ENCODE results near the gene HDHD5. TPM values are rescaled to one million over a fixed set of nuclear protein-coding genes. Genes with fewer than 3 reads are reported as not detected.

HDHD5 gene
- total RNA-seq, 1 donor from 2014 or later = 30.7 TPM

DNA sequence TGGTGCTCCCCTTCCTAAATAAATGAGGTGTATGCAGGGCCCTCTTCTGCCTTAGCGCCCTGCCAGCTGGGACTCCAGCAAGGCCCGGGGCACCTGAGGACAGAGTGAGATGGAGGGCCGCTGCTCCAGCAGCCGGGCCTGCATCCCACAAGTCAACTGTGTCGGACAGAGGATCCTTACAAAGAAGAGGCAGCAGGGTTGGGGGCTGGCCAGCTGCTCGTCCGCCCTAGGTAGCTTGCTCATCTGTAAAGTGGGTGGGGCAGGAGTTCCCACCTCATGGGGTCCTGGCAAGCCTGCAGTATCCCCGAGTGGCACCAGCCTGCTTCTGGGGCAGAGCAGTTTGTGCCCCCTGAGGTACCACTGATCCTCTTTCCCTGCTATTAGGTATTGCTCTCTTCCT, 45.5 kb downstream of the HDHD5 start:
- no peaks in the 10 kb centered on the region for H3K9me3 Mint-ChIP-seq (ENCODE audit: unreplicated experiment)
- no peaks in the 10 kb centered on the region for H3K4me1 Mint-ChIP-seq (ENCODE audit: unreplicated experiment)
- TF ChIP-seq, protein P1, sequence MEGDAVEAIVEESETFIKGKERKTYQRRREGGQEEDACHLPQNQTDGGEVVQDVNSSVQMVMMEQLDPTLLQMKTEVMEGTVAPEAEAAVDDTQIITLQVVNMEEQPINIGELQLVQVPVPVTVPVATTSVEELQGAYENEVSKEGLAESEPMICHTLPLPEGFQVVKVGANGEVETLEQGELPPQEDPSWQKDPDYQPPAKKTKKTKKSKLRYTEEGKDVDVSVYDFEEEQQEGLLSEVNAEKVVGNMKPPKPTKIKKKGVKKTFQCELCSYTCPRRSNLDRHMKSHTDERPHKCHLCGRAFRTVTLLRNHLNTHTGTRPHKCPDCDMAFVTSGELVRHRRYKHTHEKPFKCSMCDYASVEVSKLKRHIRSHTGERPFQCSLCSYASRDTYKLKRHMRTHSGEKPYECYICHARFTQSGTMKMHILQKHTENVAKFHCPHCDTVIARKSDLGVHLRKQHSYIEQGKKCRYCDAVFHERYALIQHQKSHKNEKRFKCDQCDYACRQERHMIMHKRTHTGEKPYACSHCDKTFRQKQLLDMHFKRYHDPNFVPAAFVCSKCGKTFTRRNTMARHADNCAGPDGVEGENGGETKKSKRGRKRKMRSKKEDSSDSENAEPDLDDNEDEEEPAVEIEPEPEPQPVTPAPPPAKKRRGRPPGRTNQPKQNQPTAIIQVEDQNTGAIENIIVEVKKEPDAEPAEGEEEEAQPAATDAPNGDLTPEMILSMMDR (IDR thresholded peaks at IDR 0.05) = no peak
- H3K4me3 Mint-ChIP-seq (ENCODE audit: unreplicated experiment) = no peak overlapping the region
- peaks cover 3% of the 10 kb centered on the region for H3K36me3 Mint-ChIP-seq (ENCODE audit: unreplicated experiment)
- no peak for DNase-seq (ENCODE audit: extremely low spot score, unreplicated experiment)
- H3K27ac Mint-ChIP-seq (ENCODE audit: unreplicated experiment) = no peak overlapping the region
- peaks cover 11% of the 10 kb centered on the region for H3K27me3 Mint-ChIP-seq (ENCODE audit: unreplicated experiment)

DNA sequence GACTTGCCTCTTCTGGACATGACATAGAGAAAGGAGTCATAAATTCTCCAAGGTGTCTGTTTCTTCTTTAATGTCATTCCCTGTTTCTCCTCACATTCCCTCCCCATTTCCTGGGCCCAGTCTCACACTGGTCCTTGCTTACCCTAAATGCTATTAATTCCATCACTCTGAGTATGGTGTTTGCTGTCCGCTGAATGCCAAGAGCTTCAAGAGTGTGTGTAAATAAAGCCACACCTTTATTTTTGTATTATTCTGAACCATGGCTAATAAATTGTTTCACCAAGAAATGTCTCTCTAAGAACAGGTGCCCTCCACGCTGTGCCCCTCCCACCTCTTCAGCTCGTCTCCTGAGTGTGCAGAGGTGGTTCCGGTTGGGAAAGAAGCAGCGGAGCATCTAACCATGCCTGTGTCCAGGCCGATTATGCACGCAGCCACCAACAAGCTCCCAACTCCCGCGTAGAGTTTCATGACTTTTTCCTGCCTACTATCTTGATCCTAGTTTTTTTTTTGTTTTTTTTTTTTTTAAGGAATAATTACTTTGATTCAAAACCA, 46.5 kb downstream of the HDHD5 start:
- Mint-ChIP-seq H3K4me3 (ENCODE audit: unreplicated experiment) (no peak overlapping the region), H3K36me3 (ENCODE audit: unreplicated experiment) (peaks cover 5% of the 10 kb centered on the region), H3K4me1 (ENCODE audit: unreplicated experiment) (no peaks in the 10 kb centered on the region), H3K9me3 (ENCODE audit: unreplicated experiment) (no peaks in the 10 kb centered on the region), H3K27me3 (ENCODE audit: unreplicated experiment) (peaks cover 3% of the 10 kb centered on the region), H3K27ac (ENCODE audit: unreplicated experiment) (no peak overlapping the region)
- TF ChIP-seq, protein P1 (IDR thresholded peaks at IDR 0.05) = no peak
- no peak for DNase-seq (ENCODE audit: extremely low spot score, unreplicated experiment)

DNA sequence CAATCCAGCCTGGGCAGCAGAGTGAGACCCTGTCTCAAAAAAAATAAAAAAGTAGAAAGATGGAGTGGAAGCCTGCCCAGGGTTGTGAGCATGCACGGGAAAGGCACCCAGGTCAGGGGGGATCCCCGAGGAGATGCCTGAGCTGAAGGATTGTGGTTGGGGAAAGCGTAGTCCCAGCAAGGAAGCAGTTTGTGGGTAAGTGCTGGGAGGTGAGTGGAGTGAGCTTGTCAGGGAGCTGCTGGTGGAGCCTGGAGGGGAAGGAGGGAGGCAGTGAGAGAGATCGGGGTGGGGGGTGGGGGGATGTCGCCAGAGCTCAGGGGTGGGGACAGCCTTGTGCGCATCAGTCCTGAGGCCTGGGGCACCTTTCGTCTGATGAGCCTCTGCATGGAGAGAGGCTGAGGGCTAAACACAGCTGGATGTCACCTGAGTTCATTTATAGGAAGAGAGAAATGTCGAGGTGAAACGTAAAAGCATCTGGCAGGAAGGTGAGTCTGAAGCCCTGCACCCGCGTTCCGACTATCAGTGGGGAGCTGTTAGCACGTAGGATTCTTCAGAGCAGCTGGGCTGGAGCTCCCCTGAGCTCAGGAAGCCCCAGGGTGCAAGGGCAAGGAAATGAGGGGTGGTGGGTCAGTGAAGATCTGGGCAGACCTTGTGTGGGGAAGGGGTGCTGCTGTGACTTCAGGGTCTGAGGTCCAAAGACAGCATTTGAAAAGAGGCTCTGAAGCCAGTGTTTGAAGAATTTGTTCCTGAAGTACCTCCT, 48.1 kb downstream of the HDHD5 start:
- H3K27ac Mint-ChIP-seq (ENCODE audit: unreplicated experiment) = no peak overlapping the region

DNA sequence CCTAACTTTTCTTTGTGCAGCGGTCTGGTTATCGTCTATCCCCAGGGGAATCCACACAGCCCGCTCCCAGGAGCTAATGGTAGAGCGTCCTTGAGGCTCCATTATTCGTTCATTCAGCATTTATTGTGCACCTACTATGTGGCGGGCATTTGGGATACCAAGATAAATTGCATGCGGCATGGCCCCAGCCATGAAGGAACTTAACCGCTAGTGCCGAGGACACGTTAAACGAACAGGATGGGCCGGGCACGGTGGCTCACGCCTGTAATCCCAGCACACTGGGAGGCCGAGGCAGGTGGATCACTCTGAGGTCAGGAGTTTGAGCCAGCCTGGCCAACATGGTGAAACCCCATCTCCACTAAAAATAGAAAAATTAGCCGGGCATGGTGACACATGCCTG, 49.1 kb downstream of the HDHD5 start:
- H3K4me3 Mint-ChIP-seq (ENCODE audit: unreplicated experiment) = no peak overlapping the region
- peaks cover 6% of the 10 kb centered on the region for H3K36me3 Mint-ChIP-seq (ENCODE audit: unreplicated experiment)
- no peak for DNase-seq (ENCODE audit: extremely low spot score, unreplicated experiment)
- TF ChIP-seq, protein P1 (IDR thresholded peaks at IDR 0.05) = no peak
- H3K9me3 Mint-ChIP-seq (ENCODE audit: unreplicated experiment) = no peaks in the 10 kb centered on the region
- no peak overlapping the region for H3K27ac Mint-ChIP-seq (ENCODE audit: unreplicated experiment)
- no peaks in the 10 kb centered on the region for H3K27me3 Mint-ChIP-seq (ENCODE audit: unreplicated experiment)
- no peaks in the 10 kb centered on the region for H3K4me1 Mint-ChIP-seq (ENCODE audit: unreplicated experiment)

More for the DNA sequence above, 48.1 kb downstream of the HDHD5 start:
- TF ChIP-seq, protein P1 (IDR thresholded peaks at IDR 0.05) = no peak
- Mint-ChIP-seq H3K27me3 (ENCODE audit: unreplicated experiment) (no peaks in the 10 kb centered on the region), H3K4me3 (ENCODE audit: unreplicated experiment) (no peak overlapping the region), H3K4me1 (ENCODE audit: unreplicated experiment) (no peaks in the 10 kb centered on the region), H3K9me3 (ENCODE audit: unreplicated experiment) (no peaks in the 10 kb centered on the region), H3K36me3 (ENCODE audit: unreplicated experiment) (peaks cover 5% of the 10 kb centered on the region)
- no peak for DNase-seq (ENCODE audit: extremely low spot score, unreplicated experiment)

DNA sequence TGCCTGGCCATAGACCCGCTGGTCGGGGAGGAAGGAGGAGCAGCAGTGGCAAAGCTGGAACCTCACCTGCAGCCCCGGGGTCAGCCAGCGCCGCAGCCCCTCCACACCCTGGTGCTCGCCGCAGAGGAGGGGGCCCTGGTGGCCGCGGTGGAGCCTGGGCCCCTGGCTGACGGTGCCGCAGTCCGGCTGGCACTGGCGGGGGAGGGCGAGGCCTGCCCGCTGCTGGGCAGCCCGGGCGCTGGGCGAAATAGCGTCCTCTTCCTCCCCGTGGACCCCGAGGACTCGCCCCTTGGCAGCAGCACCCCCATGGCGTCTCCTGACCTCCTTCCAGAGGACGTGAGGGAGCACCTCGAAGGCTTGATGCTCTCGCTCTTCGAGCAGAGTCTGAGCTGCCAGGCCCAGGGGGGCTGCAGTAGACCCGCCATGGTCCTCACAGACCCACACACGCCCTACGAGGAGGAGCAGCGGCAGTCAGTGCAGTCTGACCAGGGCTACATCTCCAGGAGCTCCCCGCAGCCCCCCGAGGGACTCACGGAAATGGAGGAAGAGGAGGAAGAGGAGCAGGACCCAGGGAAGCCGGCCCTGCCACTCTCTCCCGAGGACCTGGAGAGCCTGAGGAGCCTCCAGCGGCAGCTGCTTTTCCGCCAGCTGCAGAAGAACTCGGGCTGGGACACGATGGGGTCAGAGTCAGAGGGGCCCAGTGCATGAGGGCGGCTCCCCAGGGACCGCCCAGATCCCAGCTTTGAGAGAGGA, 49.8 kb downstream of the HDHD5 start:
- TF ChIP-seq, protein P1 (IDR thresholded peaks at IDR 0.05) = no peak
- Mint-ChIP-seq H3K4me1 (ENCODE audit: unreplicated experiment) (no peaks in the 10 kb centered on the region), H3K27me3 (ENCODE audit: unreplicated experiment) (no peaks in the 10 kb centered on the region), H3K4me3 (ENCODE audit: unreplicated experiment) (no peak overlapping the region), H3K27ac (ENCODE audit: unreplicated experiment) (no peak overlapping the region), H3K36me3 (ENCODE audit: unreplicated experiment) (peaks cover 8% of the 10 kb centered on the region), H3K9me3 (ENCODE audit: unreplicated experiment) (no peaks in the 10 kb centered on the region)
- DNase-seq (ENCODE audit: extremely low spot score, unreplicated experiment) = no peak
